Measurements from ENCODE around the gene RRP9.
"Not testable (repeated sequence)": the region's sequence is repeated elsewhere in the genome, so short reads cannot be mapped to it uniquely, and the experiment has no call there.

RRP9 gene

GRCh38 chr3:51931756-51932155 lies 9.9 kb downstream of the RRP9 start:
- no peaks in the 10 kb centered on the region for H3K27me3 ChIP-seq (ENCODE audit: control insufficient read depth, insufficient read depth, low read length)
- no peaks in the 10 kb centered on the region for H3K4me1 ChIP-seq (ENCODE audit: control insufficient read depth, insufficient read depth, low read length)
- peaks cover 38% of the 10 kb centered on the region for H3K36me3 ChIP-seq (ENCODE audit: control insufficient read depth, insufficient read depth, low read length)
- no peak overlapping the region for H3K9ac ChIP-seq (ENCODE audit: low read depth, low read length)
- no peaks in the 10 kb centered on the region for H3K9me3 ChIP-seq (ENCODE audit: control insufficient read depth, insufficient read depth, low read length)
- H3K4me3 ChIP-seq (ENCODE audit: low read depth, low read length): no peak overlapping the region

GRCh38 chr3:51930439-51930838 lies 11.3 kb downstream of the RRP9 start:
- H3K4me3 ChIP-seq (ENCODE audit: low read depth, low read length): no peak overlapping the region

GRCh38 chr3:51929420-51930003 lies 12.2 kb downstream of the RRP9 start:
- Histone ChIP-seq H3K36me3 (ENCODE audit: control insufficient read depth, insufficient read depth, low read length) (peaks cover 18% of the 10 kb centered on the region), H3K9ac (ENCODE audit: low read depth, low read length) (no peak overlapping the region), H3K9me3 (ENCODE audit: control insufficient read depth, insufficient read depth, low read length) (no peaks in the 10 kb centered on the region), H3K27me3 (ENCODE audit: control insufficient read depth, insufficient read depth, low read length) (no peaks in the 10 kb centered on the region), H3K4me3 (ENCODE audit: low read depth, low read length) (no peak overlapping the region), H3K4me1 (ENCODE audit: control insufficient read depth, insufficient read depth, low read length) (no peaks in the 10 kb centered on the region)

More at GRCh38 chr3:51930439-51930838, 11.3 kb downstream of the RRP9 start:
- peaks cover 27% of the 10 kb centered on the region for H3K36me3 ChIP-seq (ENCODE audit: control insufficient read depth, insufficient read depth, low read length)
- H3K4me1 ChIP-seq (ENCODE audit: control insufficient read depth, insufficient read depth, low read length): no peaks in the 10 kb centered on the region
- no peak overlapping the region for H3K9ac ChIP-seq (ENCODE audit: low read depth, low read length)
- no peaks in the 10 kb centered on the region for H3K9me3 ChIP-seq (ENCODE audit: control insufficient read depth, insufficient read depth, low read length)
- no peaks in the 10 kb centered on the region for H3K27me3 ChIP-seq (ENCODE audit: control insufficient read depth, insufficient read depth, low read length)

GRCh38 chr3:51928981-51929380 lies 12.7 kb downstream of the RRP9 start:
- not testable (repeated sequence) for H3K9ac ChIP-seq (ENCODE audit: low read depth, low read length); H3K4me1 ChIP-seq (ENCODE audit: control insufficient read depth, insufficient read depth, low read length); H3K4me3 ChIP-seq (ENCODE audit: low read depth, low read length); H3K27me3 ChIP-seq (ENCODE audit: control insufficient read depth, insufficient read depth, low read length); H3K9me3 ChIP-seq (ENCODE audit: control insufficient read depth, insufficient read depth, low read length)
- H3K36me3 ChIP-seq (ENCODE audit: control insufficient read depth, insufficient read depth, low read length): peaks cover 13% of the 10 kb centered on the region

GRCh38 chr3:51928438-51928837 lies 13.3 kb downstream of the RRP9 start:
- Histone ChIP-seq H3K36me3 (ENCODE audit: control insufficient read depth, insufficient read depth, low read length) (peaks cover 7% of the 10 kb centered on the region), H3K9ac (ENCODE audit: low read depth, low read length) (no peak overlapping the region), H3K27me3 (ENCODE audit: control insufficient read depth, insufficient read depth, low read length) (no peaks in the 10 kb centered on the region), H3K4me1 (ENCODE audit: control insufficient read depth, insufficient read depth, low read length) (no peaks in the 10 kb centered on the region), H3K4me3 (ENCODE audit: low read depth, low read length) (no peak overlapping the region), H3K9me3 (ENCODE audit: control insufficient read depth, insufficient read depth, low read length) (no peaks in the 10 kb centered on the region)

- Histone ChIP-seq H3K27me3 (ENCODE audit: control insufficient read depth, insufficient read depth, low read length) (no peaks in the 10 kb centered on the region), H3K4me3 (ENCODE audit: low read depth, low read length) (no peak overlapping the region), H3K36me3 (ENCODE audit: control insufficient read depth, insufficient read depth, low read length) (no peaks in the 10 kb centered on the region), H3K4me1 (ENCODE audit: control insufficient read depth, insufficient read depth, low read length) (no peaks in the 10 kb centered on the region), H3K9me3 (ENCODE audit: control insufficient read depth, insufficient read depth, low read length) (no peaks in the 10 kb centered on the region), H3K9ac (ENCODE audit: low read depth, low read length) (no peak overlapping the region)
Measured at GRCh38 chr3:51927061-51927977, 14.4 kb downstream of the RRP9 start.

GRCh38 chr3:51921081-51921578 lies 20.6 kb downstream of the RRP9 start:
- Histone ChIP-seq H3K4me1 (ENCODE audit: control insufficient read depth, insufficient read depth, low read length) (no peaks in the 10 kb centered on the region), H3K9ac (ENCODE audit: low read depth, low read length) (no peak overlapping the region), H3K9me3 (ENCODE audit: control insufficient read depth, insufficient read depth, low read length) (no peaks in the 10 kb centered on the region), H3K4me3 (ENCODE audit: low read depth, low read length) (no peak overlapping the region), H3K36me3 (ENCODE audit: control insufficient read depth, insufficient read depth, low read length) (no peaks in the 10 kb centered on the region), H3K27me3 (ENCODE audit: control insufficient read depth, insufficient read depth, low read length) (no peaks in the 10 kb centered on the region)

- Histone ChIP-seq H3K9ac (ENCODE audit: low read depth, low read length) (no peak overlapping the region), H3K4me1 (ENCODE audit: control insufficient read depth, insufficient read depth, low read length) (no peaks in the 10 kb centered on the region), H3K36me3 (ENCODE audit: control insufficient read depth, insufficient read depth, low read length) (no peaks in the 10 kb centered on the region), H3K27me3 (ENCODE audit: control insufficient read depth, insufficient read depth, low read length) (no peaks in the 10 kb centered on the region), H3K9me3 (ENCODE audit: control insufficient read depth, insufficient read depth, low read length) (no peaks in the 10 kb centered on the region), H3K4me3 (ENCODE audit: low read depth, low read length) (no peak overlapping the region)
Measured at GRCh38 chr3:51916418-51916817, 25.3 kb downstream of the RRP9 start.

- Histone ChIP-seq H3K9ac (ENCODE audit: low read depth, low read length) (no peak overlapping the region), H3K27me3 (ENCODE audit: control insufficient read depth, insufficient read depth, low read length) (no peaks in the 10 kb centered on the region)
Measured at GRCh38 chr3:51908026-51908425, 33.7 kb downstream of the RRP9 start.

GRCh38 chr3:51904034-51904823 lies 37.5 kb downstream of the RRP9 start:
- peaks cover 3% of the 10 kb centered on the region for H3K4me1 ChIP-seq (ENCODE audit: control insufficient read depth, insufficient read depth, low read length)
- no peak overlapping the region for H3K4me3 ChIP-seq (ENCODE audit: low read depth, low read length)
- H3K27me3 ChIP-seq (ENCODE audit: control insufficient read depth, insufficient read depth, low read length): no peaks in the 10 kb centered on the region
- no peaks in the 10 kb centered on the region for H3K9me3 ChIP-seq (ENCODE audit: control insufficient read depth, insufficient read depth, low read length)
- H3K36me3 ChIP-seq (ENCODE audit: control insufficient read depth, insufficient read depth, low read length): no peaks in the 10 kb centered on the region
- H3K9ac ChIP-seq (ENCODE audit: low read depth, low read length): no peak overlapping the region

More at GRCh38 chr3:51908026-51908425, 33.7 kb downstream of the RRP9 start:
- Histone ChIP-seq H3K4me1 (ENCODE audit: control insufficient read depth, insufficient read depth, low read length) (no peaks in the 10 kb centered on the region), H3K9me3 (ENCODE audit: control insufficient read depth, insufficient read depth, low read length) (no peaks in the 10 kb centered on the region), H3K4me3 (ENCODE audit: low read depth, low read length) (no peak overlapping the region), H3K36me3 (ENCODE audit: control insufficient read depth, insufficient read depth, low read length) (no peaks in the 10 kb centered on the region)

GRCh38 chr3:51902361-51902760 lies 39.3 kb downstream of the RRP9 start:
- H3K9me3 ChIP-seq (ENCODE audit: control insufficient read depth, insufficient read depth, low read length); H3K4me3 ChIP-seq (ENCODE audit: low read depth, low read length); H3K27me3 ChIP-seq (ENCODE audit: control insufficient read depth, insufficient read depth, low read length); H3K36me3 ChIP-seq (ENCODE audit: control insufficient read depth, insufficient read depth, low read length); H3K4me1 ChIP-seq (ENCODE audit: control insufficient read depth, insufficient read depth, low read length); H3K9ac ChIP-seq (ENCODE audit: low read depth, low read length): not testable (repeated sequence)

All from iPS-15b (cell line).